AG10803 (cell line): Measurements from ENCODE around the gene ERBB3.
A peak's percentile ranks its signal among the peaks of the same experiment; 100 is the strongest.

ENCODE experiments used
- DNase-seq: peaks from one replicate; pipeline ENCODE4 v3.0.0; 2010; ENCODE audit warnings: low read depth
- H3K4me3 ChIP-seq: 2 replicates; pipeline ENCODE4 v1.5.1; 2011; ENCODE audit warnings: mild to moderate bottlenecking, low read length, control low read depth
- TF ChIP-seq, protein P1 (sequence below): conservative IDR thresholded peaks from 2 replicates; pipeline ENCODE4 v1.5.1; 2011; ENCODE audit warnings: mild to moderate bottlenecking, low read length, control low read depth, inconsistent platforms

ERBB3 gene

DNA sequence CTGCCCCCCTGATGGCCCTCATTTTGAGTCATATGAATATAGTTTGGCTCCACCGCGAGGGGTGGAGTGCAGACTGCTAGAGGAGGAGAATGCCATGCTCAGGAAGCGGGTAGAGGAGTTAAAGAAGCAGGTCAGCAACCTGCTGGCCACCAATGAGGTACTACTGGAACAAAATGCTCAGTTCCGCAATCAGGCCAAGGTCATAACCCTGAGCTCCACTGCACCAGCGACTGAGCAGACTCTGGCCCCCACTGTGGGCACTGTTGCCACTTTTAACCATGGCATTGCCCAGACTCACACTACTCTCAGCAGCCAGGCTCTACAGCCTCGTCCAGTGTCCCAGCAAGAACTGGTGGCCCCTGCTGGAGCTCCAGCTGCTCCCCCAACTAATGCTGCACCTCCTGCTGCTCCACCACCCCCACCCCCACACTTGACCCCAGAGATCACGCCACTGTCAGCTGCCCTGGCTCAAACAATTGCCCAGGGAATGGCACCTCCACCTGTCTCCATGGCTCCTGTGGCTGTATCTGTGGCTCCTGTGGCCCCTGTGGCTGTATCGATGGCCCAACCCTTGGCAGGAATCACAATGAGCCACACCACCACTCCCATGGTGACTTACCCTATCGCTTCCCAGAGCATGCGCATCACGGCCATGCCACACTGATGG is 41.4 kb downstream of the ERBB3 start:
- no peak overlapping the region for H3K4me3 ChIP-seq
- no peak for DNase-seq
- TF ChIP-seq, protein P1, sequence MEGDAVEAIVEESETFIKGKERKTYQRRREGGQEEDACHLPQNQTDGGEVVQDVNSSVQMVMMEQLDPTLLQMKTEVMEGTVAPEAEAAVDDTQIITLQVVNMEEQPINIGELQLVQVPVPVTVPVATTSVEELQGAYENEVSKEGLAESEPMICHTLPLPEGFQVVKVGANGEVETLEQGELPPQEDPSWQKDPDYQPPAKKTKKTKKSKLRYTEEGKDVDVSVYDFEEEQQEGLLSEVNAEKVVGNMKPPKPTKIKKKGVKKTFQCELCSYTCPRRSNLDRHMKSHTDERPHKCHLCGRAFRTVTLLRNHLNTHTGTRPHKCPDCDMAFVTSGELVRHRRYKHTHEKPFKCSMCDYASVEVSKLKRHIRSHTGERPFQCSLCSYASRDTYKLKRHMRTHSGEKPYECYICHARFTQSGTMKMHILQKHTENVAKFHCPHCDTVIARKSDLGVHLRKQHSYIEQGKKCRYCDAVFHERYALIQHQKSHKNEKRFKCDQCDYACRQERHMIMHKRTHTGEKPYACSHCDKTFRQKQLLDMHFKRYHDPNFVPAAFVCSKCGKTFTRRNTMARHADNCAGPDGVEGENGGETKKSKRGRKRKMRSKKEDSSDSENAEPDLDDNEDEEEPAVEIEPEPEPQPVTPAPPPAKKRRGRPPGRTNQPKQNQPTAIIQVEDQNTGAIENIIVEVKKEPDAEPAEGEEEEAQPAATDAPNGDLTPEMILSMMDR = no peak

DNA sequence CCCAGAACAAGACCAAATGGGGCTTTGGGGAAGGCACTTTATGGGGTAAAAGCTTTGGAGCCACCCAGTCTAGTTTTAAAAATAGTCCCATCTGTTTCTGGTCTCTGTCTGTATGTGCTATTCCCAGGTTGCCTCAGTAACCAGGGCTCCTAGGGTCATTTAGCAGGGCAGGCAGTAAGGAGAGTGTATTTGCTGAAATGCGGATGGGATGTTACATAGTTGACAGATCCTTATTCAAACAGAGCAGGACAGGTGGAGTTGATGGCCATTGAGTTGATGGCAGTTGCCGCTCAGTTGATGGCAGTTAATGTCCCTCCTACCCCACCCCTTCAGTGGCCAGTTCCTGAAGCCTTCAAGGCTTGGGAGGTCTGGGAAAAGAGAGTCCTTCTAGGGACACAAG is 42.7 kb downstream of the ERBB3 start:
- DNase-seq = peak; percentile 21
- TF ChIP-seq, protein P1 = no peak
- no peak overlapping the region for H3K4me3 ChIP-seq

DNA sequence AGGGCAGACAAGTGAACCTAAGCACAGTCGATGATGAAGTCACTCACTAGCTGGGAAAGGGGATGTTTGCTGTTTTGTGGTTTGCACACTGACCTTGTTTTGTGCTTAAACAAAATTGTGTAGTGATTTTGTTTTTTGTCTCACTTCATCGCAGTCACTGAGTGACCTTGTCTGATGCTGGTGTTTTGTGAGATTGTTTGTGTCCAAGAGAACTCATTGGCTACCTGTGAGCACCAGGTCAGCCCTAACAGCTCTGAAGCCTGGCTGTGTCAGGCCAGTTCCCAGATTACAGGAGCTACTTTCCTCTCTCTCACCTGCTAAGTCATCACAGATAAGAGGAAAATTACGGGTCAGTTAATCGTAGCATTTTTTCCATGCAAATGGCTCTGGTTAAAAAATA is 44.2 kb downstream of the ERBB3 start:
- no peak overlapping the region for H3K4me3 ChIP-seq
- no peak for DNase-seq
- TF ChIP-seq, protein P1 = no peak

DNA sequence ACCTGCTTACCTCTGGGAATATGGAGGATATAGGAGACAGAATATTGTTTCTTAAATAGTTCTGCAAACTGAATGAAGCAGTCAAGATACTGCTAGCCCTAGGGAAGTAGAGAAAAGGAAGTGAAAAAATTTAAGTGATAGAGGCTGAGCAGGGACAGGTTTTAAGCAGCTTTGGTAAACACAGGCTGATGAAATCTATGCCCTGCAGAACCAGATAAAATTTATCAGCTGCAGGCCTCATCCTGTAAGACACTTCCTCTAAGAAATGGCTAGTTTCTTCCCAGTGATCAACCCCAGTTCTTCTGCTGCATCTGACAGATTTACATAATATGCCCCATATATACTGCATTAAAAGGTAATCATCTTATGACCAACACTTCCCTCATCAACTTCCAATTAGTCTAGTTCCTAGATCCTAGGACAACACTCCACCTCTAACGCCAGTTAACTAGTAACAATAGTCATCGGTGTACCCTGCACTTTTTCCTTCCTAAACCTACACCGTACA is 46.8 kb downstream of the ERBB3 start:
- no peak for DNase-seq
- TF ChIP-seq, protein P1 = no peak
- H3K4me3 ChIP-seq = peak overlapping the region; percentile 59; the same call in 1 of the 2 replicates

DNA sequence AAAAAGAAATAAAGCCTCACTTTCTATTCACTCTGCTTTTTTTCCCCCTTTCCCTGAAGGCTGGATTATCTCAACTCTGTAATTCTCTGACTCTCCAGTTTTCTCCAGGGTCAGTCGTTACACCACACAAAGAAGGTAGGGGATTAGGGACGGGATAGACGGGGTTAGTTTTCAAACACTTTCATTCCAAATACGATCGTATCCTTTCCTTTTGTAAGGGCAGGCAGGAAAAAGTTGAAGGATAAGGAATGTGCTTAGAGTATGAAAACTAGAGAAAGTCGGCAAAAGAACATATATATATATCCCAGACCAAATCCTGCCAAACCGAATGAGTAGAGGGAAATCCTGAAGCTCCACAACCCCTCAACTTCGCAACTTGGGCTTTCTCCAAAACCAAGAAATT is 47.5 kb downstream of the ERBB3 start:
- TF ChIP-seq, protein P1 = no peak
- no peak for DNase-seq
- H3K4me3 ChIP-seq = peak overlapping the region; percentile 59

DNA sequence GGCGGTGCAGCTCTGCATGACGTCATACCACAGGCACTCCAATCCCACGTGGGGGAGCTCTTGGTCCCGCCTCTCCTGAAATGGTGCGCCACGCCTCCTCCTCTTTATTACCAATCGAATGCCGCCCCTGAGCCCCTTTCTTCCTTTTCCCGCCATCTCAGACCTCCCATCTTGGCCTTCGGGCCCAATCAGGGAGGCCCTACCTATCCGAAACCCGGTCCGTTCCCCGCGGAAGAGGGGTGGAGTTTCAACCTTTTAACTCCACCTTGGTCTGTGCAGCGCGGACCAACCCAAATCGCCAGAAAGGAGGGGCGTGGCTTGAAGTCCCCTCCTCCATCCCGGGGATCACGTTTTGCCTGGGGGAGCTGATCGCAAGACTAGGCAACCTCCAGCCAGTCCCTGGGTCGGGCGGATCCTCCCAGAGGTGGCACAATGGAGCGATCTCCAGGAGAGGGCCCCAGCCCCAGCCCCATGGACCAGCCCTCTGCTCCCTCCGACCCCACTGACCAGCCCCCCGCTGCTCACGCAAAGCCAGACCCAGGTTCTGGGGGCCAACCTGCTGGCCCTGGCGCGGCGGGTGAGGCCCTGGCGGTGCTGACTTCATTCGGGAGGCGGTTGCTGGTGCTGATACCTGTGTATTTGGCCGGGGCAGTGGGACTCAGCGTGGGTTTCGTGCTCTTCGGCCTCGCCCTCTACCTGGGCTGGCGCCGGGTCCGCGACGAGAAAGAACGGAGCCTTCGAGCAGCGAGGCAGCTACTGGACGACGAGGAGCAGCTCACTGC is 48.1 kb downstream of the ERBB3 start, which contains the start of gene ESYT1:
ESYT1 (plus strand) TSS at position 380 of the 782 bp plus-strand sequence; CDS start at position 433, 53 bp downstream.
- H3K4me3 ChIP-seq = peak within 1 kb of the TSS; percentile 92
- TF ChIP-seq, protein P1 = no peak
- DNase-seq = peak; percentile 100
